ENCODE data around the gene GSTM2.

The GSTM2 gene

DNA sequence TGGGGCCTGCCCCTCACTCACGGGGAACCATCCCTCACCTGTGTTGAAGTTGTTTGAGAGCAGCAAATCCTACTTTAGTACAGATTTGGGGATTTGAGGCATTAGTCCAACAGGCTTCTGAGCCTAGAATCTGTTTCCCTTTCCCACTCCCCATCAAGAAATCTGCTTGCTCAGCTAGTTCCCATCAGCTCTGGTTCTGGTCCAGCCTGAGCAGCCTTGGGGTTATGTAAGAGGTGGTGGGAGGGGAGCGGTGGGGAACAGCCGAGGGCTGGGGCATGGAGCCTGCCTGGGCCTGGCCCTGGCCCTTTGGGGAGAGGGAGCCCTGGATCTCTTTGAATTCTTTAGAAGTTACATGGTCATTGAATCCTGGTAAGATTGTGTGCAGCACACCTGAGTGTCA is 48.3 kb downstream of the GSTM2 start:
- no peak for DNase-seq (ENCODE audit: low read depth)

DNA sequence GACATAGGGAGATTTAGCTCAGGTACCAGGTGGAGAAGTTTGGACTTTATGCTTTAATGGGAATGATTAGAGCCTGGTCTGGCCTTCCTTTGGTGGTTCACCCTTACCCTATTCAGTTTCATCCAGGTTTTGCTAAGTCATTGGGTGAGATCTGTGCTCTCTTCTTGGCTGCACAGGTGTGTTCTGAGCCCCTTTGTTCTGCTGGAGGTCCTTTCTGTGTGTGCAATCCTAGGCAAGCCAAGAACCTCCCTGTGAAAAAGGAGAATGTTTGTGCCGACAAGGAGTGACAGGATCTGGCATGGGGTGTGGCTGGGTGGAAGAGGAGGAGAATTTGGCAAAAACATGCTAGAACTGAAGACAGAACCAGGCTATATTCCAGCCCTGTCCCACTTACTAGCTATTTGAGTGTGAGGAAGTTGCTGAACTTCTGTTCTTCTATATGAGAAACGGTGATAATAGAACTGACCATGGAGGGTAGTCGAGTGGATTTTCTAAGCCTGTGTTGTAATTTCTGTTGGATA is 48.8 kb downstream of the GSTM2 start:
- DNase-seq (ENCODE audit: low read depth), result no peak

DNA sequence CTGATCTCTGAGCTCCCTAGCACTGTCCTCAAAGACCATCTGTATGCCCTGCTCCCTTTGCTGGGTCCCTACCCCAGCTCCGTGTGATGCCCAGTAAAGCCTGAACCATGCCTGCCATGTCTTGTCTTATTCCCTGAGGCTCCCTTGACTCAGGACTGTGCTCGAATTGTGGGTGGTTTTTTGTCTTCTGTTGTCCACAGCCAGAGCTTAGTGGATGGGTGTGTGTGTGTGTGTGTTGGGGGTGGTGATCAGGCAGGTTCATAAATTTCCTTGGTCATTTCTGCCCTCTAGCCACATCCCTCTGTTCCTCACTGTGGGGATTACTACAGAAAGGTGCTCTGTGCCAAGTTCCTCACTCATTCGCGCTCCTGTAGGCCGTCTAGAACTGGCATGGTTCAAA is 49.9 kb downstream of the GSTM2 start:
- no peak for DNase-seq (ENCODE audit: low read depth)

DNA sequence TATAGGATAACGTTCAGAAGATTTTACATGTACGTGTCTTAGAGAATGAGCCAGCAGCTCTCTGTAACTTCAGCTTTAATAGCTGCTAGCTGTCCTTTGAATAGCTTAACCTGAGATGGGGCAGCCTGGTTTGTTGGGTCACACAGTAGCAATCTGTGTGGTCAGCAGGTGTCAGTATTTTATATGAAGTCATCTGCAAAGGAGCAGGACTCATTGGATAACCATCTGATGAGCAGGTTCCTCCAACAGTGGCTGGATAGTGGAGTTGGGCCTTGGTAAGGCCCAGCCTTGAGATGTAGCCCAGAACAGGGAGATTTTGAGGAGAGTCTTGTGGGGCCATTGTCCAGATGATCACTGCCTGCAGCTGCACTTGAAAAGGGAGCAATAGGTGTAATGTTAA is 50.6 kb downstream of the GSTM2 start:
- DNase-seq (ENCODE audit: low read depth), result no peak

DNA sequence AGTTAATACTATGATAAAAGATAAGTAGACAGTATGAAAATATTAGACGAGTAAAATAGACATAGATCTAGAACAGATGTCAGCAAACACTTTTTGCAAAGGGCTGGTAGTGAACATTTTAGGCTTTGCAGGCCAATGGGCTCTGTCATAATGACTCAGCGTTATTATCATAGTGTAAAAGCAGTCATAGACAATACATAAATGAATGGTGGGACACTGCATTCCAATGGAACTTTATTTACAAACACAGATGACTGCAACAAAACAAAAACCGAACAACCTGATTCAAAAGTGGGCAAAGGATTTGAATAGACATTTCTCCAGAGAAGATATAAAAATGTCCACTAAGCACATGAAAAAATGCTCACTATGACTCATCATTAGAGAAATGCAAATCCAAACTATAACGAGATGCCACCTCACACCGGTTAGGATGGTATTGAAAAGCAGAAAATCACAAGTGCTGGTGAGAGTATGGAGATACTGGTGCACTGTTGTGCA is 51.5 kb downstream of the GSTM2 start:
- peak; percentile 68 for DNase-seq (ENCODE audit: low read depth)

DNA sequence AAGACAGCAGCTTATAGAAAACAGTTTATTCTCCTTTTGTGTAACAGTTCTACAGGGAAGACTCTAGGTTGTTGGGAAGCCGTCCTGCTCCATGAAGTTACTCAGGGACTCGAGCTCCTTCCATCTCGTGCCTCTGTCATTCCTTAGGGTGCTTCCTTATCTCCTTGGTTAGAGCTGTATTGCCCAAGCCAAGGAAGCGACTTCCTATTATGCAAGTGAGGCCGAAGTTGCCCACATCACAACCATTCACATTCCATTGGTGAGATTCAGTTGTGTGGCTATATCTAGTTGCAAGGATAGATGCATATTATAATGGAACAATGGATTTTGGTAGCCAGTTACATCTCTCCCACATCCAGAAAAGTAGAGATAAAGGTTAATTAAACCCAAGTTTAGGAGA is 53.2 kb downstream of the GSTM2 start:
- peak; percentile 9 for DNase-seq (ENCODE audit: low read depth)

DNA sequence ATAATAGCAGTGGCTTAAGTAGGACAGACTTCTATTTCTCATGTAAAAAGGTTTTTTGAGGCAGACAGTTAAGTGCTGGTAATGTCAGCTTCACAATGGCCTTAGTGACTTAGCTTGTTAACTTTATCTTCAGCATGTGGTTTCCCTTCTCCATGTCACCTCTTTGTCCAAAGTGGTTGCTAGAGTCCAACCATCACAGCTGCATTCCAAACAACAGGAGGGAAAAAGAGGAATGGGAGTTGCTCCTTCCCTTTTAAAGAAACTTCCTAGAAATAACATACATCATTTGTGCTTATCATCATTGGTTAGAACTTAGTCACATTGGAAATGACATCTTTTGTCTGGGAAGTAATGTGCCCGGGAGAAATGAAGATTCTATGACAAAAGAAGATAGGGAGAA is 54.1 kb downstream of the GSTM2 start:
- DNase-seq (ENCODE audit: low read depth), result no peak

DNA sequence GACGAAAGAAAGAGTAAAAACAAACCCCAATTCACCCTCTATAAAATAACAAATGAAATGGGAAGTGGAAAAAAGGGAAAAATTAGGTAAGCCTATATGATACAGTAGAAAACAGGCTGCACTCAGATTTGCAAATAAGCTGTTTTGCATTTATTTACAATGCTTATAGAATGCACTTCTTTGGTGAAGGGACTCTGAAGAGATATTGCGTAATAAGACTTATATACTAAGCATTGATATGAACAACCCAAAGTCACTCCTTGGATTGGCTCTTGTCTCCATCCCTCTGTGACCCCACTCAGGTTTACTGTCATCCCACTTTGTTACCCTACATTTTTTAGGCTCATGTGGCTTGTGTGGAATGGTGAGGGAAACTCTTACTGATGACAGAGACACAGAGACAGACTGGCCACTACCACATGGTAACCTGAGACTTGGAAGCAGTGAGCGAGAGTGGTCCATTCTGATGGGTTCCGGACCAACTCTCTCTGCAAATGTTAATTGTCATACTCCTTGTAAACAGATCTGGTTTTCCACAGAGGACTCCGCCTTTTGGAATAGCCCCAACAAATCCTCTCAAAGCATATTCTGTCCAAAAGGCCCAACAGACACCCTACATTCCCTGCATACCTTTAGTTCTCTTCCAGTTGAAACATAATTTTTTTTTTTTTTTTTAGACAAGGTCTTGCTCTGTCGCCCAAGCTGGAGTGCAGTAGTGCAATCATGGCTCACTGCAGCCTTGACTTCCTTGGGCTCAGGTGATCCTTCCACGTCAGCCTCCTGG is 55.2 kb downstream of the GSTM2 start:
- peak; percentile 25 for DNase-seq (ENCODE audit: low read depth)

Measured in fibroblast of gingiva (primary cell).